ENCODE measurements around the gene PLEKHA8. TPM values are rescaled to one million over a fixed set of nuclear protein-coding genes. Genes with fewer than 3 reads are reported as not detected.
A peak's percentile ranks its signal among the peaks of the same experiment; 100 is the strongest.

PLEKHA8 gene
- total RNA-seq, 2 experiments from 2014 or later: 16.8 to 17.1 TPM

- H3K9me3 Mint-ChIP-seq: no peaks in the 10 kb centered on the region
- intact Hi-C loops (cut with micrococcal nuclease): no loop called here
- no peaks in the 10 kb centered on the region for H3K36me3 Mint-ChIP-seq (ENCODE audit: low read depth)
- H3K4me3 Mint-ChIP-seq: peak overlapping the region; percentile 75
- POLR2A ChIA-PET: interaction anchor here (1.1 to 1.2 kb wide), 3 partner anchors 10 to 345 kb away, joined by 3 read pairs; partner anchors contain the start of gene NOD1
- peaks cover 6% of the 10 kb centered on the region for H3K4me1 Mint-ChIP-seq (ENCODE audit: low read depth)
- peak overlapping the region; percentile 32 for H3K27ac Mint-ChIP-seq
- H3K27me3 Mint-ChIP-seq: peaks cover 10% of the 10 kb centered on the region
- DNase-seq (no peak), ATAC-seq (no peak)
- no peak for TF ChIP-seq CTCF (IDR thresholded peaks at IDR 0.05)
- CTCF ChIA-PET: interaction anchor here (0.7 to 1.4 kb wide), 3 partner anchors 13 to 220 kb away, joined by 3 to 7 read pairs (median 5); no protein-coding TSS in a partner anchor
Measured at GRCh38 chr7:30133736-30134610, 105.8 kb downstream of the PLEKHA8 start.

GRCh38 chr7:30134611-30135300, 106.5 kb downstream of the PLEKHA8 start, which contains the start of gene MTURN:
Gene MTURN, plus strand, starts transcription at chr7:30134986. Its CDS starts 151 bp downstream, at chr7:30135137.
- H3K4me1 Mint-ChIP-seq (ENCODE audit: low read depth): peaks cover 6% of the 10 kb centered on the region
- ChIA-PET POLR2A (interaction anchor here (0.6 to 2.7 kb wide), 6 partner anchors 11 to 344 kb away, joined by 3 to 8 read pairs (median 4); partner anchors contain the start of genes NOD1 and PLEKHA8), CTCF (interaction anchor here (0.7 to 1.4 kb wide), 4 partner anchors 12 to 219 kb away, joined by 3 to 7 read pairs (median 4); no protein-coding TSS in a partner anchor)
- H3K4me3 Mint-ChIP-seq: peak within 1 kb of the TSS; percentile 86
- ATAC-seq: peak; percentile 79
- no peak for TF ChIP-seq CTCF (IDR thresholded peaks at IDR 0.05)
- DNase-seq: peak; percentile 87
- H3K36me3 Mint-ChIP-seq (ENCODE audit: low read depth): no peaks in the 10 kb centered on the region
- H3K27ac Mint-ChIP-seq: peak within 1 kb of the TSS; percentile 83
- intact Hi-C loops (cut with micrococcal nuclease): no loop called here
- H3K27me3 Mint-ChIP-seq: peaks cover 10% of the 10 kb centered on the region
- no peaks in the 10 kb centered on the region for H3K9me3 Mint-ChIP-seq

DNA sequence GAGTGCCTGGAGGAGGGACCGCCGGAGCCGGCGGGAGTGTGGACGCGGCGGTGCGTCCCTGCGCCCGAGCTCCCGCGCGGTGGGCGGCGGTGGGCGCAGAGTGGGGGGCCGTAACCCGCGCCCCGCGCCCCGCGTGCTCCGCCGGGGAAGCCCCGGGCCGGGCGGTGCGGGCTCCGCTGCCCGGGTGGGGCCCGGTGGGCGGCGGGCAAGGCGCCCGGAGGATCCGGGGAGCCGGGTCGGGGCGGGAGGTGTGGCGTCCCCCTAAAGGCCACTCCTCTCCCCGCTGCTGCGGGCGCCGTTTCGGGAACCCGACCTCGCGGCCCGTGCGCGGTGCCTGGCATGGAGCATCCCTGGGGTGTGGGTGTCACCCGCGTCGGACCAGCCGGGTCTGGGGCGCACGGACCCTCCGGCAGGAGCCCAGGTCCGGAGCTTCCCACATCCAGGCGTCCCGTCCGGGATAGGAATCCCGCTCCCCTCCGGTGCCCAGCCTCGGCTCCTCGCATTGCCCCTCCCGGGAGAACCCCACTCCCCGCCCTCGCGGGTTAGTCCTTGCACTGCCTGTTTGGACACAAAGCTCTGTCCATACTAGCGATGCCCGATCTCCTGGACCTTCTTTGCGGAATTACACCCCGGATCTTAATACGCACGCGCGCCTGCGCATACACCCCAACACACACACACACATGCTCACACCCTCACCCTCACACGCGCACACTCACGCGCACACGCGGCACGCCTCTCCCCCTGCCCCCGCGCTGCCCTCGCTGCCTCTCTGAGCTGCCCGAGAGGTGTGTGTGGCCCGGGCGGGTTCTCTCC, 107.3 kb downstream of the PLEKHA8 start:
- H3K36me3 Mint-ChIP-seq (ENCODE audit: low read depth): no peaks in the 10 kb centered on the region
- CTCF ChIA-PET: interaction anchor here (1.3 to 1.4 kb wide), 2 partner anchors 12 to 140 kb away, joined by 4 to 5 read pairs; no protein-coding TSS in a partner anchor
- peaks cover 6% of the 10 kb centered on the region for H3K4me1 Mint-ChIP-seq (ENCODE audit: low read depth)
- POLR2A ChIA-PET: interaction anchor here (0.6 to 2.7 kb wide), 6 partner anchors 11 to 458 kb away, joined by 3 to 8 read pairs (median 6); partner anchors contain the start of gene PLEKHA8
- H3K27ac Mint-ChIP-seq: peak overlapping the region; percentile 83
- H3K9me3 Mint-ChIP-seq: no peaks in the 10 kb centered on the region
- DNase-seq (peak; percentile 60), ATAC-seq (peak; percentile 53)
- H3K27me3 Mint-ChIP-seq: peaks cover 10% of the 10 kb centered on the region
- peak overlapping the region; percentile 86 for H3K4me3 Mint-ChIP-seq
- intact Hi-C loops (cut with micrococcal nuclease): no loop called here
- TF ChIP-seq CTCF (IDR thresholded peaks at IDR 0.05): no peak

- no peaks in the 10 kb centered on the region for H3K36me3 Mint-ChIP-seq (ENCODE audit: low read depth)
- ChIA-PET POLR2A (interaction anchor here (0.9 to 2.7 kb wide), 5 partner anchors 10 to 458 kb away, joined by 3 to 8 read pairs (median 6); partner anchors contain the start of gene PLEKHA8), CTCF (no interaction called here)
- peak overlapping the region; percentile 86 for H3K4me3 Mint-ChIP-seq
- intact Hi-C loops (cut with micrococcal nuclease): no loop called here
- peaks cover 6% of the 10 kb centered on the region for H3K4me1 Mint-ChIP-seq (ENCODE audit: low read depth)
- no peak for DNase-seq
- H3K27ac Mint-ChIP-seq: peak overlapping the region; percentile 83
- no peaks in the 10 kb centered on the region for H3K9me3 Mint-ChIP-seq
- ATAC-seq: no peak
- TF ChIP-seq CTCF (IDR thresholded peaks at IDR 0.05): no peak
- peaks cover 5% of the 10 kb centered on the region for H3K27me3 Mint-ChIP-seq
Measured at GRCh38 chr7:30136117-30136731, 108.0 kb downstream of the PLEKHA8 start.
